GM12865 (cell line): Measurements from ENCODE around the gene TNFRSF11A.

Experiments used
- DNase-seq: peaks from one replicate; pipeline ENCODE4 v3.0.0; 2010; ENCODE audit warnings: low read depth
- H3K4me3 ChIP-seq: 2 replicates; pipeline ENCODE4 v1.5.1; 2011; ENCODE audit warnings: mild to moderate bottlenecking, low read depth, low read length, control low read depth
- CTCF ChIP-seq: IDR thresholded peaks from 2 replicates; pipeline ENCODE4 v1.5.1; 2011; ENCODE audit warnings: low read length, control low read depth, low read depth, inconsistent platforms; ENCODE audit not compliant: insufficient read depth; ENCODE audit errors: missing control alignments

The TNFRSF11A gene

GRCh38 chr18:62335494-62335893 is 10.4 kb downstream of the TNFRSF11A start:
- no peak for DNase-seq

GRCh38 chr18:62336618-62337017 is 11.5 kb downstream of the TNFRSF11A start:
- H3K4me3 ChIP-seq = no peak overlapping the region
- no peak for DNase-seq
- no peak for TF ChIP-seq CTCF

More at GRCh38 chr18:62335494-62335893, 10.4 kb downstream of the TNFRSF11A start:
- no peak for TF ChIP-seq CTCF
- H3K4me3 ChIP-seq = no peak overlapping the region

DNA sequence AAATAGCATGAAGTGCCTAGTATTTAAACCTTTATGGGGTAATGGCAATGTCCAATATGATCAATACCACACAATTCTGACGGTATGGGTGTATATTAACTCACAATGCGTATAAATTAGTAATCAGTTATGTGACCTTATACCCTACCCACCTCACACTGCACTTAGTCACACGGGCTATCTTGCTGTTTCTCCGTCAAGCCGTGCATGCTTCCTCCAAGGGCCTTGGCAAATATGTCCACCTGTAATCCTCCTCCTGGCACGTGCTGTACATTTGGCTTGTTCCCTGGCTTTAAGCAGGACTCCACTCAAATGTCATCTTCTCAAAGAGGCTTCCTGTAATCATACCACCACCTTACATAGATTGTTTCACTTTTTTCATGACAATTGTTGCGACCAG is 12.2 kb downstream of the TNFRSF11A start:
- TF ChIP-seq CTCF = no peak
- DNase-seq = no peak
- no peak overlapping the region for H3K4me3 ChIP-seq

GRCh38 chr18:62338446-62339105 is 13.5 kb downstream of the TNFRSF11A start:
- DNase-seq = no peak
- no peak overlapping the region for H3K4me3 ChIP-seq
- TF ChIP-seq CTCF = no peak

- no peak for DNase-seq
- H3K4me3 ChIP-seq = no peak overlapping the region
- TF ChIP-seq CTCF = no peak
These were observed 14.2 kb downstream of the TNFRSF11A start for GRCh38 chr18:62339106-62339988.

GRCh38 chr18:62340996-62341395 is 15.9 kb downstream of the TNFRSF11A start:
- no peak for TF ChIP-seq CTCF
- no peak overlapping the region for H3K4me3 ChIP-seq
- no peak for DNase-seq
